Osteocyte (in vitro differentiated cells): Measurements from ENCODE around the gene PXK. TPM values are rescaled to one million over a fixed set of nuclear protein-coding genes. Genes with fewer than 3 reads are reported as not detected.

ENCODE experiments used
- DNase-seq: peaks from one replicate; pipeline ENCODE4 v3.0.0; 2021; ENCODE audit warnings: mixed read lengths; ENCODE audit not compliant: unreplicated experiment; ENCODE audit errors: extremely low spot score
- H3K27ac Mint-ChIP-seq: one replicate; pipeline ENCODE4 v1.8.0; 2021; ENCODE audit warnings: mild to moderate bottlenecking, mixed read lengths; ENCODE audit not compliant: unreplicated experiment
- H3K27me3 Mint-ChIP-seq: one replicate; pipeline ENCODE4 v1.8.0; 2021; ENCODE audit warnings: mixed read lengths; ENCODE audit not compliant: unreplicated experiment
- H3K36me3 Mint-ChIP-seq: one replicate; pipeline ENCODE4 v1.8.0; 2021; ENCODE audit warnings: mixed read lengths; ENCODE audit not compliant: unreplicated experiment
- H3K4me1 Mint-ChIP-seq: one replicate; pipeline ENCODE4 v1.8.0; 2021; ENCODE audit warnings: mixed read lengths; ENCODE audit not compliant: unreplicated experiment
- H3K4me3 Mint-ChIP-seq: one replicate; pipeline ENCODE4 v1.8.0; 2021; ENCODE audit warnings: mild to moderate bottlenecking, moderate library complexity, mixed read lengths; ENCODE audit not compliant: unreplicated experiment
- H3K9me3 Mint-ChIP-seq: one replicate; pipeline ENCODE4 v1.8.0; 2021; ENCODE audit warnings: mixed read lengths; ENCODE audit not compliant: unreplicated experiment
- CTCF ChIP-seq: fragments of 200-600 bp; sonication (generic); IDR thresholded peaks from 2 replicates; pipeline ENCODE4 v1.5.0; 2021; ENCODE audit warnings: antibody characterized with exemption, mild to moderate bottlenecking, moderate library complexity
- total RNA-seq: library from RNA; stranded (reverse); gene quantifications from 2 replicates; pipeline ENCODE4 v1.2.1, GENCODE V29; 2021

The PXK gene
- total RNA-seq, 1 donor from 2014 or later, result 39.1 TPM

- Mint-ChIP-seq H3K36me3 (no peaks in the 10 kb centered on the region), H3K9me3 (no peaks in the 10 kb centered on the region), H3K4me3 (no peak overlapping the region), H3K27me3 (no peaks in the 10 kb centered on the region), H3K27ac (no peak overlapping the region), H3K4me1 (peaks cover 4% of the 10 kb centered on the region)
- no peak for DNase-seq
- TF ChIP-seq CTCF, result no peak
Measured at GRCh38 chr3:58291671-58292338, 40.9 kb upstream of the PXK start.

- DNase-seq, result no peak
- no peaks in the 10 kb centered on the region for H3K36me3 Mint-ChIP-seq
- no peaks in the 10 kb centered on the region for H3K9me3 Mint-ChIP-seq
- no peak overlapping the region for H3K4me3 Mint-ChIP-seq
- H3K27ac Mint-ChIP-seq, result no peak overlapping the region
- peaks cover 4% of the 10 kb centered on the region for H3K4me1 Mint-ChIP-seq
- no peaks in the 10 kb centered on the region for H3K27me3 Mint-ChIP-seq
- TF ChIP-seq CTCF, result no peak
Measured at GRCh38 chr3:58292866-58293265, 39.8 kb upstream of the PXK start.

- no peak for TF ChIP-seq CTCF
- peaks cover 4% of the 10 kb centered on the region for H3K4me1 Mint-ChIP-seq
- no peak for DNase-seq
- H3K4me3 Mint-ChIP-seq, result no peak overlapping the region
- no peak overlapping the region for H3K27ac Mint-ChIP-seq
- H3K27me3 Mint-ChIP-seq, result no peaks in the 10 kb centered on the region
- H3K36me3 Mint-ChIP-seq, result no peaks in the 10 kb centered on the region
- H3K9me3 Mint-ChIP-seq, result no peaks in the 10 kb centered on the region
Measured at GRCh38 chr3:58293516-58293915, 39.2 kb upstream of the PXK start.

GRCh38 chr3:58296269-58296668, 36.4 kb upstream of the PXK start:
- H3K4me1 Mint-ChIP-seq, result peaks cover 6% of the 10 kb centered on the region
- no peak for DNase-seq
- no peak overlapping the region for H3K4me3 Mint-ChIP-seq
- H3K27ac Mint-ChIP-seq, result no peak overlapping the region
- no peaks in the 10 kb centered on the region for H3K36me3 Mint-ChIP-seq
- H3K27me3 Mint-ChIP-seq, result peaks cover 10% of the 10 kb centered on the region
- TF ChIP-seq CTCF, result no peak
- H3K9me3 Mint-ChIP-seq, result no peaks in the 10 kb centered on the region

- TF ChIP-seq CTCF, result no peak
- Mint-ChIP-seq H3K27ac (no peak overlapping the region), H3K4me1 (peaks cover 6% of the 10 kb centered on the region)
Measured at GRCh38 chr3:58296843-58297242, 35.8 kb upstream of the PXK start.

More at GRCh38 chr3:58296843-58297242, 35.8 kb upstream of the PXK start:
- peaks cover 16% of the 10 kb centered on the region for H3K27me3 Mint-ChIP-seq
- DNase-seq, result no peak
- no peak overlapping the region for H3K4me3 Mint-ChIP-seq
- H3K9me3 Mint-ChIP-seq, result no peaks in the 10 kb centered on the region
- H3K36me3 Mint-ChIP-seq, result no peaks in the 10 kb centered on the region
